ENCODE results near the gene KIF5C. TPM values are rescaled to one million over a fixed set of nuclear protein-coding genes. Genes with fewer than 3 reads are reported as not detected.

The KIF5C gene
- total RNA-seq, 1 experiment from 2014 or later, result 0.87 TPM

- intact Hi-C loops (cut with micrococcal nuclease; ENCODE audit: unreplicated experiment), result no loop called here
- Mint-ChIP-seq H3K4me3 (ENCODE audit: low read depth, unreplicated experiment) (no peak overlapping the region), H3K27ac (ENCODE audit: unreplicated experiment) (no peak overlapping the region), H3K4me1 (ENCODE audit: low read depth, unreplicated experiment) (no peaks in the 10 kb centered on the region), H3K27me3 (ENCODE audit: unreplicated experiment) (peaks cover 57% of the 10 kb centered on the region), H3K9me3 (ENCODE audit: low read depth, unreplicated experiment) (no peaks in the 10 kb centered on the region), H3K36me3 (ENCODE audit: insufficient read depth, unreplicated experiment) (no peaks in the 10 kb centered on the region)
- TF ChIP-seq, protein P1, sequence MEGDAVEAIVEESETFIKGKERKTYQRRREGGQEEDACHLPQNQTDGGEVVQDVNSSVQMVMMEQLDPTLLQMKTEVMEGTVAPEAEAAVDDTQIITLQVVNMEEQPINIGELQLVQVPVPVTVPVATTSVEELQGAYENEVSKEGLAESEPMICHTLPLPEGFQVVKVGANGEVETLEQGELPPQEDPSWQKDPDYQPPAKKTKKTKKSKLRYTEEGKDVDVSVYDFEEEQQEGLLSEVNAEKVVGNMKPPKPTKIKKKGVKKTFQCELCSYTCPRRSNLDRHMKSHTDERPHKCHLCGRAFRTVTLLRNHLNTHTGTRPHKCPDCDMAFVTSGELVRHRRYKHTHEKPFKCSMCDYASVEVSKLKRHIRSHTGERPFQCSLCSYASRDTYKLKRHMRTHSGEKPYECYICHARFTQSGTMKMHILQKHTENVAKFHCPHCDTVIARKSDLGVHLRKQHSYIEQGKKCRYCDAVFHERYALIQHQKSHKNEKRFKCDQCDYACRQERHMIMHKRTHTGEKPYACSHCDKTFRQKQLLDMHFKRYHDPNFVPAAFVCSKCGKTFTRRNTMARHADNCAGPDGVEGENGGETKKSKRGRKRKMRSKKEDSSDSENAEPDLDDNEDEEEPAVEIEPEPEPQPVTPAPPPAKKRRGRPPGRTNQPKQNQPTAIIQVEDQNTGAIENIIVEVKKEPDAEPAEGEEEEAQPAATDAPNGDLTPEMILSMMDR (IDR thresholded peaks at IDR 0.05; ENCODE audit: unreplicated experiment), result no peak
- CTCF ChIA-PET, result no interaction called here
- DNase-seq, result no peak
- BruUV-seq (replicated peaks), result no TSS peak
Observed at GRCh38 chr2:149005471-149006077, 130.5 kb downstream of the KIF5C start.

GRCh38 chr2:149006883-149007543 is 132.0 kb downstream of the KIF5C start:
- no peaks in the 10 kb centered on the region for H3K4me1 Mint-ChIP-seq (ENCODE audit: low read depth, unreplicated experiment)
- no peak for DNase-seq
- H3K27ac Mint-ChIP-seq (ENCODE audit: unreplicated experiment), result no peak overlapping the region
- intact Hi-C loops (cut with micrococcal nuclease; ENCODE audit: unreplicated experiment), result no loop called here
- BruUV-seq (replicated peaks), result no TSS peak
- TF ChIP-seq, protein P1 (IDR thresholded peaks at IDR 0.05; ENCODE audit: unreplicated experiment), result no peak
- H3K4me3 Mint-ChIP-seq (ENCODE audit: low read depth, unreplicated experiment), result no peak overlapping the region
- CTCF ChIA-PET, result no interaction called here
- peaks cover 49% of the 10 kb centered on the region for H3K27me3 Mint-ChIP-seq (ENCODE audit: unreplicated experiment)
- H3K36me3 Mint-ChIP-seq (ENCODE audit: insufficient read depth, unreplicated experiment), result no peaks in the 10 kb centered on the region
- no peaks in the 10 kb centered on the region for H3K9me3 Mint-ChIP-seq (ENCODE audit: low read depth, unreplicated experiment)

GRCh38 chr2:149008381-149008780 is 133.4 kb downstream of the KIF5C start:
- Mint-ChIP-seq H3K9me3 (ENCODE audit: low read depth, unreplicated experiment) (no peaks in the 10 kb centered on the region), H3K27me3 (ENCODE audit: unreplicated experiment) (peaks cover 42% of the 10 kb centered on the region), H3K36me3 (ENCODE audit: insufficient read depth, unreplicated experiment) (no peaks in the 10 kb centered on the region), H3K27ac (ENCODE audit: unreplicated experiment) (no peak overlapping the region), H3K4me3 (ENCODE audit: low read depth, unreplicated experiment) (no peak overlapping the region), H3K4me1 (ENCODE audit: low read depth, unreplicated experiment) (no peaks in the 10 kb centered on the region)
- CTCF ChIA-PET, result no interaction called here
- intact Hi-C loops (cut with micrococcal nuclease; ENCODE audit: unreplicated experiment), result no loop called here
- TF ChIP-seq, protein P1 (IDR thresholded peaks at IDR 0.05; ENCODE audit: unreplicated experiment), result no peak
- no TSS peak for BruUV-seq (replicated peaks)
- no peak for DNase-seq

DNA sequence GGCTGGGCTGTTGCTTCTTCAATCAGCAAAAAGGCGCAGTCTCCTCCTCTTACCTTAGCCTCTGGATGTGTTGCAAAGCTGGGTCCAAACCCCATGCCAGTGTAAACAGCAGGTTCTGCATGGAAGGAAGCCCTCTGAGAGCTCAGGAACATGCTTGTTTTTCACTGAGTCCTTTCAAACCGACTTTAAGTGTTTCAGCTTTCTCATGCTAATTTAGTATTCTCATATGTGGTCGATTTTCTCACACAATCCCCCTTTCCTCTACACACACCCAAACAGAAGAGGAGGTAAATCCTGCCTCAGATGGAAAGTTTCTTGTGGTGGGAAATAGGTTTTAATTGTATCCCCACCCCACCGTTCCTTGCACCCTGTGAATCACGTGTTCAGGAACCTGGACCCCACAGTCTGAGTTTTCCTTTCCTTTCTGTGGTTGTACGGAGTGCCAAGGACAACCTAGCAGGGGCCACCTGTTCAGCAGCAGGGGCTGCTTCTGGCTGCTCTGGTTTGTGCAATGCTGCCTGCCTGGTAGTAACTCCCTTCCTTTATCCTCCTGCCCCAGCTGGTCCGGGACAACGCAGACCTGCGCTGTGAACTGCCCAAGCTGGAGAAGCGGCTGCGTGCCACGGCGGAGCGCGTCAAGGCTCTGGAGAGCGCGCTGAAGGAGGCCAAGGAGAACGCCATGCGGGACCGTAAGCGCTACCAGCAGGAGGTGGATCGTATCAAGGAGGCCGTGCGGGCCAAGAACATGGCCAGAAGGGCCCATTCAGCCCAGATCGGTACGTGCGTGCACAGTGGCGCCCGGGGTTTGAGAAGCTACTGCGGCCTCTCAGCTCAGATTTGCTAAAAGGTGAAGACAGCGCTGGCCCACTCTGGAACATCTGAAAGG is 134.8 kb downstream of the KIF5C start:
- TF ChIP-seq, protein P1 (IDR thresholded peaks at IDR 0.05; ENCODE audit: unreplicated experiment), result no peak
- Mint-ChIP-seq H3K27me3 (ENCODE audit: unreplicated experiment) (peaks cover 31% of the 10 kb centered on the region), H3K4me3 (ENCODE audit: low read depth, unreplicated experiment) (no peak overlapping the region), H3K27ac (ENCODE audit: unreplicated experiment) (no peak overlapping the region), H3K9me3 (ENCODE audit: low read depth, unreplicated experiment) (no peaks in the 10 kb centered on the region), H3K4me1 (ENCODE audit: low read depth, unreplicated experiment) (no peaks in the 10 kb centered on the region), H3K36me3 (ENCODE audit: insufficient read depth, unreplicated experiment) (no peaks in the 10 kb centered on the region)
- no peak for DNase-seq
- no TSS peak for BruUV-seq (replicated peaks)
- intact Hi-C loops (cut with micrococcal nuclease; ENCODE audit: unreplicated experiment), result no loop called here
- CTCF ChIA-PET, result no interaction called here

Measured in Calu3 (cell line).